Stimulated activated CD8-positive, alpha-beta memory T cell treated with anti-CD3 and anti-CD28 coated beads, Interleukin-7, amount 100 ng/mL, for 48 hours (primary cell): ENCODE data around the gene CEMP1.

Experiments
- DNase-seq, 2 donors: peaks; one replicate each; pipeline ENCODE4 v3.0.0-alpha.2; 2020; ENCODE audit warnings: low read depth in 1 of 2; ENCODE audit errors: extremely low read depth in 1 of 2

The CEMP1 gene

DNA sequence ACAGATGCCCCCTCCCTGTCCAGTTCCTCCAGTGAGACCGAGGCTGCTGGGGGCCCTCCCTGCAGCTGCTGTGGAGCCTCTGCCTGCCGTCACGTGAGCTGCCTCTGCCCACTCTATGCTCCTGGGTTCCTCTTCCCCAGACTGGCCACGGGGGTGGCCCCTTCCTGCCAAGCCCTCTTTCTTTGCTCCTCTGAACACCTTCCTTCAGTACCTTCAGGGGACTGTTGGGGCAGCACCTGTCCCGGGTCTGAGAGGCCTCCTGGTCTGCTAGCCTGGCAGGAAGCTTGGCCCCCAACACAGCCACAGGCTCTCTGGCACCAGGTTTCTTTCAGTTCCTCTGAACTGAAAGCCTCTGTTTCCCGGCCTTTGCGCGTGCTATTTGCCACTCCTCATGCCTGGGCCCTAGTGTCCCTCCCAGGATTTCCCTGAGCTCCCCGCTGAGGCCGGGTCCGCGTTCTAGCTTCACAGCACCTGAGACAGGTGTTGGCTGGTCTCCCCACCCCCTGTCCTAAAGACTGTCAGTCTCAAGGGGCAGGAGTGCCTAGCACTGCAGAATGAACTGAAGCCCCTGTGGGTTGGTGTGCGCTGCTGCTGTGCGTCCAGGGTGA is 24.1 kb downstream of the CEMP1 start:
- DNase-seq, result no peak

DNA sequence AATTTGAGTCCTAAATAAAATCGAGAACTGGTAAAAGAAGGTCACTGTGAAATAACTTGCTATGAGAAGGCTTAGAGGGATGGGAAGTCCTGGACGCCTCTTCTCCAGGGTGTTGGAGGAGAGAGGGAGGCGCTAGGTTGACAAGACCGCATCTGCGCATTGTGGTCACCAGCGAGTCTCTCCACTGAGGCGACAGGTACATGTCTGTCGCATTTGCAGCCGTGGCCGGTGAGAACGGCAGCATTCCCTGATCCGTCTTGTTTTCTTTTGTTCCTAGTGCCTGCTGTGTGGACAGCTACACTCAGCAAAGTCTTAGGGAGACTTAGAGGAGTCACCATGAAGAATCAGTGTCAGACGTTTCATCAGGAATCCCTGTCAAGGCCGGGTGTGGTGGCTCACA is 25.5 kb downstream of the CEMP1 start:
- DNase-seq, result no peak

DNA sequence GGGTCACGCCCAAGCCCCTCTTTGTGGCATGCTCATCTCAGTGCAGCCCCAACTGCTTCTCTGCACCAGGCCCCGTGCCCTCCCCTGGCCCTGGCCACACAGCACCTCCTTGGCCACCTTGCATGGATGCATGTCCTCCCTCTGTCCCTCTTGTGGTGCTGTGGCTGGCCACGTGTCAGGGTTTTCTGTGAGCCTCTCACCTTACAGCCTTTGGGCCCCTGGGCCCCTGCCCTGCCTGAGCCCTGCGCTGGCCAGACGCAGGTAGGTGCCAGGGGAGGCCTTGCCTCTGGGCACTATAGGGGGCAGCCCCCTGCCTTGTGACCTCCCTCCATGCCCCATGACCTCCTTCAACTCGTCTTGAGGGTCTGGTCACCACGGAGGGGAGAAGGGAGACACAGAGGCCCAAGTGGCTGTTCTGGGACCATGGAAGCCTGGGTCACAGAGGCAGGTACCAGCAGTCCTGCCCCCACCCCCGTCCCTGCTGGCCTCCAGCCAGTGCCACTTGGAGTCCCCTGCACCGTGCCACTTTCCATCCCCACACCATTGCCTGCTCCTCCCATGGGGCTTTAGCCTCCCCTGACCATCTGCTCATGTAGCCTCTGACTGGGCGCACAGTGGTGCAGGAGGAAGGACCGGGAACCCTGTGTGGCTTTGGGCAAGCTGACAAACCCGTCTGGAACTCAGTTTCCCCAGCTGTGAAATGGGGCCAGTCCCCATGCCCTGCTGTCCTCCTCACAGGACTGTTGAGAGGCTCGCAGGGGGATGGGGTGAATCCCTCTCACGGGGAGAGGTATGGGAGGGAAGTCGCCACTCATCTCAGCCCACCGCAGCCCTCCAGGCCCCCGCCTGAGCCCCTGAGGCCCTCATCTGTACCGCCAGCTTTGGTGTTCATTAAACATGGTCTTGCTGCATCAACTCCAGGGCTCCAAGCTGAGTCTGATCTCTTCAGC is 29.0 kb downstream of the CEMP1 start:
- DNase-seq, result no peak

DNA sequence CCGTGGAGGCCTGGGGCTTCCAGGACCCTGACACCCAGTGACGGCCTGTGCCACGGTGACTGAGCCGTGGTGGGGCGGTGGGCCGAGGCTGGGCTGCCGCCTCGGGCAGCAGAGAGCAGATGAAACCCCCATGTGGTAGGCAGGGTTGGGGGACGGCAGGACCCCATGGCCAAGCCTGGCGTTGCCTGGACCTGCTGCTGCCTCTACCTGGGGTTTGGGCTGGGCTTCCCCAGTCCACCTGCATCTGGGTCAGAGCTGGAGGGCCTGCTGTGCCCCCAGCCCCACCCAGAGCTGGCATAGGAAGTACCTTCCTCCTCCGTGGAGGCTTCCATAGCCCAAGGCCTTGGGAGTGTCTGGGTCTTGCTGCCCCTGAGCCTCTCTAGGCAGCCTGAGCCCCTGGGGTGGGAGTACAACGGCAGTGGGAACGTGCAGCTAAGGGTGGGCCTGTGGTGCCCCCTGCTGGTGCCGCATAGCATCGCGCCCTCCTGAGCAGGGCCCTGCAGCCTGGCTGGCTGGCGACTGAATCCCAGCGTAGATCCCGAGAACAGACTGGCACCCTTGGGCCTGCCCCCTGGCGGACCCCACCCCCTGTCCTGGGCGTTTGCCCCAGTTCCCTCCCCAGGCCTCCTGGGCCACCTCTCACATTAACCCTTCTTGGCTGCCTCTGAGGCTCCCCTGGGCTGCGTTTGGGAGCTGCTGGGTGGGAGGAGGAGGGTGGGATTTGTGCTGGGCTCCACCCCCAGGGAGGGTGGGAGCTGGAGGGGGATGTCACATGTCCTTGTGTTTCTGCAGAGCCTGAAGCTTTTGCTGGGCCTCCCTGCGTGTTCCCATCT is 30.1 kb downstream of the CEMP1 start:
- DNase-seq, result peak; percentile 49 to 52

DNA sequence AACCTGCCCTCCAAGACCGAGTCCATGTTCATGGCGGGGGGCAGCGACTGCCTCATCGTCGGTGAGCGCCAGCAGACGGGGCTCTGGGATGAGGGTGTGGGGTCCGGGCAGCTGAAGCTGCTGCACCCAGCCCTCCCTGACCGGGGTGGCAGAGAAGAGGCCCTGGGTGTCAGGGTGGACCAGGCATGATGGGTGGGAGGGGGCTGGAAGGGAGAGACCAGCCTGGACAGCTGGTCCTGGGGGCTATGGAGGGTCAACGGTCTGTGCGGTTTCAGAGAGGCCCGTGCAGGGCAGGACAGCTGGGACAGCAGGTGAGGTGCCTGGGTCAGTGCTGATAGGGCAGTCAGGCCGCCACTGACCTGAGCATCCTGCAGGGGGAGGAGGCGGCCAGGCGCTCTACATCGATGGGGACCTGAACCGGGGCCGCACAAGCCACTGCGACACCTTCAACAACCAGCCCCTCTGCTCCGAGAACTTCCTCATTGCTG is 30.7 kb downstream of the CEMP1 start:
- DNase-seq, result no peak

DNA sequence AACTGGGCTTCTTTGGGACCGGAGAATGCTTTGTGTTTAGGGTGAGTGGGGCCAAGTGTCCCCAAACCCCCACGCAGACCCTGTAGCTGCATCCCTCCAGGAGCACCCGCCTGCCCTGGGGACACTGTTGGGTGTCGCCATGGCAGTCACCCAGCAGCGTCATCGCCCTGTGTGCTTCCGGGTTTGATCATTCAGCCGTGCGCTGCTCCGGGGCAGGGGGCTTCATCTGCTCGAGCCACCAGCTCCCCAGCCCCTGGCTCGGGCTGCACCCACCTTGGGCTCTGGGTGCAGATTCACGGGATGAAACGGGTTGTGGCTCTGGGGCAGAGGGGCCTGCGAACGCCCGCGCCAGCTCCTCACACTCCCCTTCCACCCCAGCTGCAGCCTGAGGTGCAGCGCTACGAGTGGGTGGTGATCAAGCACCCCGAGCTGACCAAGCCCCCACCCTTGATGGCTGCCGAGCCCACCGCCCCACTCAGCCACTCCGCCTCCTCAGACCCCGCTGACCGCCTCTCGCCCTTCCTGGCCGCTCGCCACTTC is 31.2 kb downstream of the CEMP1 start:
- DNase-seq, result no peak

DNA sequence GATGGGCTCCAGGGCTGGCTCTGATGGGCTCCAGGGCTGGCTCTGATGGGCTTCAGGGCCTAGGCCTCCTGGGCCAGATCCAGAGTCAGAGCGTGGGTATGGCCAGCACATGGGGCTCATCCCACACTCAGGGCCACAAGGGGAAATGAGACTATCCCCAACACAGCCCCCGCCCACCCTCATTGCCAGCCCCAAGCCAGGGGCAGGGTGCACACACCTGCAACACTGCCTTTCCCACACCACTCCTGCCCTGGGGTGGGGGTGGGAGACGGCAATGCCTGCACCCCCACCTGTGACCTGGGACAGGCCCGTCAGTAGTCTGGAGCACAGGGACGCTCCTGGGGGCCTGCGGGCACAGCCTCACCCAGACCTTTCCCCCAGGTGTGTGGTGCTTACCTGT is 31.8 kb downstream of the CEMP1 start:
- DNase-seq, result no peak

DNA sequence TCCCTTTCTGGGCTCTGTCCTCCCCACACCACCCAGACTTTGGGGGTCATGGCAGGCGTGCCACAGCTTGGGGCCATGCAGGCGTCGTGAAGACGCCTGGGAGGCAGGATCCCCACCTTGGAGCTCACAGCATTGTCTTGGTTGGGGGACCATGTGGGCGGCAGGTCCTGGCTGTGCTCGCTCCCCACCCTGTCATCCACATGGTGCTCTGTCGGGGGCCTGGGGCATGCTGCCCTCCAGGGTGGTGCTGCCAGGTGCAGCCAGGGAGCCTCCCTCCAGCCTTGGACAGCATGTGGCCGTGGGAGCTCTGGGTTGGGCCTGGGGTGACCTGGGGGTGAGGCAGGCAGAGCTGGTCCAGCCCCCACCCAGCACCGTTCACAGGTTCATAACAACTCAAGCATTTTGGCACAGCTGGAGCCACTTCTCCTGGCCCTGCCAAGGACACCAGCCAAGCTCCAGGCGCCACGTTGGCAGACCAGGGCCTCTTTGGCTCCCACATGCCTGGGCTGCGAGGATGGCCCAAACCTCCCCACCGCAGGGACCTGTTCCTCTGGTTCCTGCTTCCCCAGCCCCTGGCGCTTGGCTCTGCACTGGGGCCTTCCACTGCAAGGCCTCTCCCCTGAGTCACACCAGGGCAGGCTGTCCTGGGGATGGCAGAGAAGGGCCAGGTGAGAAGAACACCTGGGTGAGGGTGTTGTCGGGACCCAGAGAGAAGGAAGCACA is 32.5 kb downstream of the CEMP1 start:
- DNase-seq, result no peak

DNA sequence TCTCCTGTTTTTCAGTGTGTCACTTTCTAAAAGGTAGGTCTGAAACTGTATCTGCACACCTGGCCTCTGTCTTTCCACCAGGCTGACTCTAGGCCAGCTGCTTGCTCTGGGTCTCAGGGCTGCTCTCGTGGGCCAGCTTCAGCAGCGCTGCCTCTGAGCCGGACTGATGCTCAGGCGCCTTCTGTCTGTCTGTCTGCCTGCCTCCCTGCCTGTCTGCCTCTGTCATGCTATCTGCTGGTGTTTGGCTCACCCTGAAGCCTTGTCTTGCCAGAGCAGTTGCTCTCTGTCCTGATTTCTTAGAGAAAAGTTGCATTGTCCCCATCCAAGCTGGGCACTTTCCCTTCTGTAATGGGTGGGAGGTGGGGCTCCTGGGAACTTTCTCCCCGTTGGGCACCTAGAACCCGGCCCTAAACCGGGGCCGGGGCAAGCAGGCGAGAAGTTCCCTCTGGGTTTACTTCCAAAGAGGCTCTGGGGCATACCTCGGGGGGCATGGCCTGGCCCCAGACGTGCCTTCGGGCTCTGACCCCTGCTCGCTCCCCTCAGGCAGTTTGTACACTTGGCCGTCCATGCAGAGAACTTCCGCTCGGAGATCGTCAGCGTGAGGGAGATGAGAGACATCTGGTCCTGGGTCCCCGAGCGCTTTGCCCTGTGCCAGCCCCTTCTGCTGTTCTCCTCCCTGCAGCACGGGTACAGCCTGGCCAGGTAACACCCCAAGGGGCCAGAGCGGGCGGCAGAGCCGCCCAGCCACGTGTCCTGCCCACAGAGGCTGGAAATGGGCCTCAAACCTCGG is 33.3 kb downstream of the CEMP1 start:
- no peak for DNase-seq

DNA sequence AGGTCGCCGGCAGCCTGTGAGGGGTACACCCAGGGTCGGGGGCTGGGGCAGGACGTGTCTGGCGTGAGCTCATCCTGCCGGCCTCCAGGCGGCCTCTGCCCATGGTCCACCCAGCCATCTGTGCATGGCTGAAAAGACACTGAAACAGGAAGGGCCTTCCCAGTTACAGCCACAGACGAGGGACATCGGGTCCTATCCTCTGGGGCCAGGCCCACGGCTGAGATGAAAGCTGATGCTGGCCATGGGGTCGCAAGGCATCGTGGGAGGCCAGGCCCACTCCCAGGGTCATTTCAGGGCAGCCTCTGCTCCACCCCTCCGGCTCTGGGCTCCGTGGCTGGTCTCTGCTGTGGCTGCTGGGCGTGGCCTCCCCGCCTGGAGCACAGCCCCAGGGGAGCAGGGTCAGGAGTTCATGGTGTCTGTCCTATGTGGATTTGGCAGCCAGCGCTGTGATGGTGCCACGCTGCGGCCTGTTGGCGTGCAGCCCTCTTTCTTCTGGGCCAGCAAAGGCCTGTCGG is 34.0 kb downstream of the CEMP1 start:
- DNase-seq, result no peak

DNA sequence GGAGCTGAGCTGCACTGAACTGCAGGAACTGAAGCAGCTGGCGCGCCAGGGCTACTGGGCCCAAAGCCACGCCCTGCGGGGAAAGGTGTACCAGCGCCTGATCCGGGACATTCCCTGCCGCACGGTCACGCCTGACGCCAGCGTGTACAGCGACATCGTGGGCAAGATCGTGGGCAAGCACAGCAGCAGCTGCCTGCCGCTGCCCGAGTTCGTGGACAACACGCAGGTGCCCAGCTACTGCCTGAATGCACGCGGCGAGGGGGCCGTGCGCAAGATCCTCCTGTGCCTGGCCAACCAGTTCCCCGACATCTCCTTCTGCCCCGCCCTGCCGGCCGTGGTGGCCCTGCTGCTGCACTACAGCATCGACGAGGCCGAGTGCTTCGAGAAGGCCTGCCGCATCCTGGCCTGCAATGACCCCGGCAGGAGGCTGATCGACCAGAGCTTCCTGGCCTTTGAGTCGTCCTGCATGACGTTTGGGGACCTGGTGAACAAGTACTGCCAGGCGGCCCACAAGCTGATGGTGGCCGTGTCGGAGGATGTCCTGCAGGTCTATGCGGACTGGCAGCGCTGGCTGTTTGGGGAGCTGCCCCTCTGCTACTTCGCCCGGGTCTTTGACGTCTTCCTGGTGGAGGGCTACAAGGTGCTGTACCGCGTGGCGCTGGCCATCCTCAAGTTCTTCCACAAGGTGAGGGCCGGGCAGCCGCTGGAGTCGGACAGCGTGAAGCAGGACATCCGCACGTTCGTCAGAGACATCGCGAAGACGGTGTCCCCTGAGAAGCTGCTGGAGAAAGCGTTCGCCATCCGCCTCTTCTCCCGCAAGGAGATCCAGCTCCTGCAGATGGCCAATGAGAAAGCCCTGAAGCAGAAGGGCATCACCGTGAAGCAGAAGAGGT is 34.7 kb downstream of the CEMP1 start:
- DNase-seq, result no peak

DNA sequence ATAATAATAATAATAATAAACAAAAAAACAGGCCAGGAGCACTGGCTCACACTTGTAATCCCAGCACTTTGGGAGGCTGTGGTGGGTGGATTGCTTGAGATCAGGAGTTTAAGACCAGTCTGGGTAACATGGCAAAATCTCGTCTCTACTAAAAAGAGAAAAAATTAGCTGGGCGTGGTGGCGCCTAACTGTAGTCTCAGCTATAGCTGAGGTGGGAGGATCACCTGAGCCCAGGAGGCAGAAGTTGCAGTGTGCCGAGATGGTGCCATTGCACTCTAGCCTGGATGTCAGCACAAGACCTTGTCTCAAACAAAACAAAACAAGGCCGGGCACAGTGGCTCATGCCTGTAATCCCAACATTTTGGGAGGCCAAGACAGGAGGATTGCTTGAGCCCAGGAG is 36.2 kb downstream of the CEMP1 start:
- no peak for DNase-seq

DNA sequence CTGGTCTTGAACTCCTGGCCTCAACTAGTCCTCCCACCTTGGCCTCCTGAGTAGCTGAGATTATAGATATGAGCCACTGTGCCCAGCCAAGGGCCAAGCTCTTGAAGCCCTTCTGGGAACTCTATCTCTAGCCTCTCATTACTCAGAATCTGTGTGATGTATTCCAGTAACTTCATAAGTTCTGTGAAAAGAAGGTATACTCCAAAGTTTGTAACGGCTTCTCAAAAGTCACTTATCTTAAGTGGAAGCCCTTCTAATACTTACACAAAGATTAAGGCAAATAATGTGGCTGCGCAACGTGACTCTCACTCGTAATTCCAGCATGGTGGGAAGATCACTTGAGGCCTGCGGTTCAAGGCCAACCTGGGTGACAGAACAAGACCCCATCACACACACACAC is 36.6 kb downstream of the CEMP1 start:
- DNase-seq, result no peak

DNA sequence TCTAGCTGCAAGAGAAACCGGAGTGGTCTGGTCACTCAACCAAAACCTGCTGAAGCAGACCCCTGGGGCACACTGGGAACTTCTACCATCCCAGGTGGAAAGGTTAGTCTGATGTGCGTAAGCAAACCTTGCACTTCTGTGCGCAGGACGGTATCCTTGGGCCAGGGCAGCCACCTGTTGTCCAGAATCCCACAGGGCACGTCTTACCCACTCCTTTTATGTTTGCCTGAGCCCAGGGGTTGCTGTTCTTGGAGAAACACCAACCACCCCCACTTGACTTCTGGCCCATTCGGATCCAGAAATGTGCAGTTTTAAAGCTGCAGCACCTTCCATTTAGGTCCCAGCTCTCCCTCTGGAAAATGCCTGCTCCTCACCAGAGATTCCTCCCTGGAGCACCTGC is 37.6 kb downstream of the CEMP1 start:
- no peak for DNase-seq

DNA sequence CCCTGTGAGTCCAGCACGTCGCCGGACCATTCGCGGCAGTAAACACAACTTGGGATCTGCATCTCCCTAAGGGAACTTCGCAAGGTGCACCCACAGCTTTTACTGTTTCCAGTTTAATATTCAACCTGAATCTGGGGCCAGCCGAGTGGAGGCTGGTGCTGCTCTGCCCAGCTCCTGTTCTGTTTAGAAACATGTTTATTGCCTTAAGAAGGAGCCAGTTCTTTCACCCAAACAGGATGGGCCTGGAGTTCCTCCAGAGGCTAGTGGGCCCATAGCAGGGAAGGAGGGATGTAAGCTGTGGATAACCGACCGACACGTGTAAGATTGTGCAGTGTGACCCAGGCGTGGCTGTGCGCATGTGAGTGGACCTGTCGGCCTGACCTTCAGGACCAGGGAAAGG is 38.9 kb downstream of the CEMP1 start:
- DNase-seq, result no peak

DNA sequence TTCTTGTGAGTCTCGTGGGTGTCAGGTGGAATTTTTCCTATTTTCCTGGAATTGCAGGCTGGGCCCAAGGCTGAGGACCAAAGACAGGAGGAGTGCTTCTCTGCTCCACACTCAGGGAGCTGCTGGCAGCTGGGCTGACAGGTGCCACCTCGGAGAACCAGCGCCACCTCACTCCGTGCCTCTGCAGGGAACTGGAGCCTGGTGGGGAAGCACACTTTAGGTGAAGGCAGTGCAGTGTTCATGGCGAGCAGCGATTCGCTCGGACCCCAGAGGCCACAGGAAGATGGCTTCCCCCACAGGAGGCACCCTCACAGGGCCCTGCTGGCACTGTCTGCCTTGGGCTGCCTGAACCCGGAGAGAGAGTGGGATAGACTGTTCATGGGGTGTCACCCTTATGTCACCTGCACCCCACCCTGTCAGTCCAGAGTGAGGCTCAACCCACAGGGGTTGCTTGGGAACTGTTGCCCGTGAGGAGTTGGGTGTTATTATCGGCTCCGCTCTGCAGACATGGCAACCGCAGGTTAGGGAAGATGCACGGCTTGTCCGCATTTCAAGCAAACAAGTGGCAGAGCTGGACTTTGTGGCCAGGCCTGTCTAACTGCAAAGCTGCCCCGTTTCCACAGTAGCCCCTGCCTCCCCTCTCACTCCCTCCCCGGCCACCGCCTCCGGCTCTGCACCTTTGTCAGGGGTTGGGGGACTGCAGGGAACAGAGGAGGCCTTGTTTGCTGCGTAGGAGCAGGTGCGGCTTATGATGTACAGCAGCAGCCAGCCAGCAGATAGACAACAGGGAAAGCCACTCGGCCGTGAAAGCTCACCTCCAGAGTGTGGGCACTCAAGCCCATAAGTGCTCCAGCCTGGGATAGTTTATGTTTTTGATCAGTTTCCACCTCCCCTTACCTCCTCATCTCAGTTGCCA is 40.8 kb downstream of the CEMP1 start:
- no peak for DNase-seq

DNA sequence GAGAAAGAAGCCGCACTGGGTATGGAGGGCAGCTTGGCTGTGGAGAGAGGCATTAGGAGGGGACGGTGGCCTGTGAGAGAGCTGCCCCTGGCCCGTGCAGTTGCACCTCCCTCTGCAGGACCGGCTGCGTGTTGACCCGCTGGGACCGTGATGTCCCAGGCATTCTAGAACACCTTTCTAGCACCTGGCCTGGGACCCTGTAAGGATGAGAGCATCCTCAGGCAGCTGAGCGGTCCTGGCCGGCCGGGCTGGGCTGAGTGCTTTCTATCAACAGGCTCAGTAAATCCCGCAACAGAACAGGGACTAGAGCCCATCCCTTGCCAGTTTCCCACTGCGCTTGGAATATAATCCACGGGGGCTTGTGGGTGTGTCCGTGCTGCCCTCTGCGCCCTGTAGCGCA is 41.6 kb downstream of the CEMP1 start:
- DNase-seq, result no peak
